ENCODE measurements around the gene LAMB2.
A peak's percentile ranks its signal among the peaks of the same experiment; 100 is the strongest.

LAMB2 gene

DNA sequence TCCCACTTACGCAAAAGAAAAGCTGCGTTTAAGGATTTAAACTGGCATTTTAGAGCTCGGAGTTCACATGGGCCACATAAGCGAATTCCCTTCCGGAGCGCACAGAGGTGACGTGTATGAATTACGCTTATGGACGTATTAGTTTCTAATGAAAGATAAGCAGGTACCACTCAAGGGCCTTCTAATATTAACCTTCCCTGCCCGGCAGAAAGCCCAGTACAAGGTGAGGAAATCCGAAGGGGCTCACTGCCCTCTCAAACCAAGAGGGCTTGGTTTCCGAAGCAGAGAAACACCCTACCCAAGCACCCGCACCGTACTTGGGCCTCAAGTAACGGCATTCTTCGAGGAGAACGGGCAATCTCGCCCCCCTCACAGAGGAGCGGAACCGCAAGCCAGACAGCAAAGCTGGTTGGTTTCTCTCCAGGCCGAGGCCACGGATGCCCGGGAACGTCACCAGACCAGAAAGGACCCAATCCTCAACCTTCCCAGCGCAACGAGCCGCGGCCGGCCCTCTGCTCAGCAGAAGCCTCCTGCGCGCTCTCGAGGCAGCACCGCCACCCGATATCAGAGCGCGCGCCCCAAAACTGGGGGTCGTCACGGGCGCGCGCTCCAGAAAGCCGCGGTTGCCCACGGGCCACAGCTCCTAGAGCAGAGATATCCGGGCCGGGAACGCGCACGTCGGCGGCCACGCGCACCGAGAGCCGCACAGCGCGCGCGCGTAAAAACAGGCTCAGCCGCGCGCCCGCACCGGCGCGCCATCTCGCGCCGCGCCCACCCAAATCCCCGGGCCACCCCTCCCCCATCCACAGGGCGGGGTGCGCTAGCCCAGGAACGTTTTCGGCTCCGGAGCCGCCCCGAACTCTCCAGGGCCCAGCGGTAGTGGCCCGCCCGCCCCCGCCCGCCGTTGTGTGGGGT is 39.7 kb downstream of the LAMB2 start:
- TF ChIP-seq, protein P1, sequence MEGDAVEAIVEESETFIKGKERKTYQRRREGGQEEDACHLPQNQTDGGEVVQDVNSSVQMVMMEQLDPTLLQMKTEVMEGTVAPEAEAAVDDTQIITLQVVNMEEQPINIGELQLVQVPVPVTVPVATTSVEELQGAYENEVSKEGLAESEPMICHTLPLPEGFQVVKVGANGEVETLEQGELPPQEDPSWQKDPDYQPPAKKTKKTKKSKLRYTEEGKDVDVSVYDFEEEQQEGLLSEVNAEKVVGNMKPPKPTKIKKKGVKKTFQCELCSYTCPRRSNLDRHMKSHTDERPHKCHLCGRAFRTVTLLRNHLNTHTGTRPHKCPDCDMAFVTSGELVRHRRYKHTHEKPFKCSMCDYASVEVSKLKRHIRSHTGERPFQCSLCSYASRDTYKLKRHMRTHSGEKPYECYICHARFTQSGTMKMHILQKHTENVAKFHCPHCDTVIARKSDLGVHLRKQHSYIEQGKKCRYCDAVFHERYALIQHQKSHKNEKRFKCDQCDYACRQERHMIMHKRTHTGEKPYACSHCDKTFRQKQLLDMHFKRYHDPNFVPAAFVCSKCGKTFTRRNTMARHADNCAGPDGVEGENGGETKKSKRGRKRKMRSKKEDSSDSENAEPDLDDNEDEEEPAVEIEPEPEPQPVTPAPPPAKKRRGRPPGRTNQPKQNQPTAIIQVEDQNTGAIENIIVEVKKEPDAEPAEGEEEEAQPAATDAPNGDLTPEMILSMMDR (IDR thresholded peaks at IDR 0.05; ENCODE audit: low read depth, low read length): no peak
- peak overlapping the region; percentile 94 for H3K4me3 ChIP-seq (ENCODE audit: low read depth, low read length)

DNA sequence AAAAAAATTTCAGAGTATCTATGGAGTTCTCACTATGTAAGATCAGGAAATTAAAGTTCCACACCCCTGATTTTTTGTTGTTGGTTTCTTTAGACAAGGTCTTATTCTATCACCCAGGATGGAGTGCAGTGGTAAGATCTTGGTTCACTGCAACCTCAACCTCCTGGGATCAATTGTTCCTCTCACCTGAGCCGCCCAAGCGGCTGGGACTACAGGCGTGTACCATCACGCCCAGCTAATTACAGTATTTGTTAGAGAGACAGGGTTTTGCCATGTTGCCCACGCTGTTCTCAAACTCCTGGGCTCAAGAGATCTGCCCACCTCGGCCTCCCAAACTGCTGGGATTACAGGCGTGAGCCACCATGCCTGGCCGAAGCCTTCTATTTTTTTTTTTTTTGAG is 51.4 kb downstream of the LAMB2 start:
- H3K4me3 ChIP-seq (ENCODE audit: low read depth, low read length): no peak overlapping the region
- TF ChIP-seq, protein P1 (IDR thresholded peaks at IDR 0.05; ENCODE audit: low read depth, low read length): no peak

DNA sequence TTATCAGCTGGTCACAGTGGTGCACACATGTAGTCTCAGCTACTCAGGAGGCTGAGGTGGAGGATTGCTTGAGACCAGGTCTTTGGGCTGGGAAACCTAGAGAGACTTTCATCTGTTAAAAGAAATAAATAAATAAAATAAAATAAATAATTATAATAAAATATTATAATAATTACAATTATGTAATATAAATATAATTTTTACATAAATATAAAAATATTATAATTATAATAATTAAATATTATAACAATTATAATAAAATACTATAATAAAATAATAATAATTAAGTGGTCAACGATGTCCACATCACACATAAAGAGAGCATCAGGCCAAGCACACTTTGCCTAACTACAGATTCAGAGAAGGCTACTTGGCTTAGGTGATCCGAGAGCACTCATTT is 53.6 kb downstream of the LAMB2 start:
- no peak overlapping the region for H3K4me3 ChIP-seq (ENCODE audit: low read depth, low read length)
- TF ChIP-seq, protein P1 (IDR thresholded peaks at IDR 0.05; ENCODE audit: low read depth, low read length): no peak

DNA sequence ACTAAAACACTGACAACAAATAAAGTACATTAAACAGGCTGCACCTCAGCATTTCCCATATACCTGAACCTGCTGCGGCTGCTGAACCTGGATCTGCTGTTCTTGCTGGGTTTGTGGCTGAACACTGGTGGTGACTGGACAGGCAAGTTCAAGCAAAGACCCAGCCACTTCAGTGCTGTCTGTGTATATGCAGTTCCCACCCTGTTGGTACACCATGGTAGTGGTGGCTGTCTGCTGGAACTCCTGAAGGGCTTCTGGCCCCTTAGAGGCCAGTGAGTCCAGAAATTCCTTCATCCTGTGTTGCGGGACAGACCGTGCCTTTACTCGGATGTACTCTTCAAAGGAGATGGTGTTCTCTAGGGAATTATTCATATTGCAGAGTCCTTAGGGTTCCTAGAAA is 56.2 kb downstream of the LAMB2 start:
- no peak overlapping the region for H3K4me3 ChIP-seq (ENCODE audit: low read depth, low read length)
- TF ChIP-seq, protein P1 (IDR thresholded peaks at IDR 0.05; ENCODE audit: low read depth, low read length): no peak

DNA sequence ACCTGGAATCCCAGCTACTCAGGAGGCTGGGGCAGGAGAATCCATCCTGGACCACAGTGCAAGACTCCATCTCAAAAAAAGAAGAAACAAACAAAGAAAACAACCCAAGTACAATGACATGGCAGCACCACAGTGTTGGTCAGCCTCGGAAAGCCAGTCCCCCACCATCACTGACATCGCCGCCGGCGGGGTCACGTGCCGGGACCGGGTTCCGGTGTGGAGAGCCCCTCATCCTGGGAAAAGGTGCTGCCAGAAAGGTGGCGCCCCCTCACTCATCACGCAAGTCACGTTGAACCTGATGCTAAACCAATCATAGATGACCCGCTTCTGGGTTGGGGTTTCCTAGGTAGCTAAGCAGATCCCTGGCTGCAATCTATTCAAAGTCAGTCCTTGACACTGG is 56.7 kb downstream of the LAMB2 start:
- TF ChIP-seq, protein P1 (IDR thresholded peaks at IDR 0.05; ENCODE audit: low read depth, low read length): no peak
- no peak overlapping the region for H3K4me3 ChIP-seq (ENCODE audit: low read depth, low read length)
